ENCODE results near the gene SPIB.

The SPIB gene

DNA sequence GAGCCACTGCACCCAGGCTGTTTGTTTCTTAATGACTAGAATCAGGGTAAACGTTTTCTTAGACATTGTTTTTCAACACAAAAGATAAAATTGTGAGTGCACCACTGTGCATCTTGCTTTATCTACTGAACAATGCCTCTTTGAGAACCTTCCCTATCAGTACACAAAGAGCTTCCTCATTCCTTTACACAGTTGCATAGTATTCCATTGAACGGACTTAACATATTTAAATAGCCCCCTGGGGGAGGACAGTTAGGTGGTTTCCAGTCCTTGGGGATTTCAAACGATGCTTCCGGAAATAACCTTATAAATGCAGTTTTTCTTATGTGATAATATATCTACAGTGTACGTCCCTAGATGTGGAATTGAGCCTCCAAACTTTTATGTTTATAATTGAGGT is 26.0 kb upstream of the SPIB start:
- DNase-seq, result no peak

DNA sequence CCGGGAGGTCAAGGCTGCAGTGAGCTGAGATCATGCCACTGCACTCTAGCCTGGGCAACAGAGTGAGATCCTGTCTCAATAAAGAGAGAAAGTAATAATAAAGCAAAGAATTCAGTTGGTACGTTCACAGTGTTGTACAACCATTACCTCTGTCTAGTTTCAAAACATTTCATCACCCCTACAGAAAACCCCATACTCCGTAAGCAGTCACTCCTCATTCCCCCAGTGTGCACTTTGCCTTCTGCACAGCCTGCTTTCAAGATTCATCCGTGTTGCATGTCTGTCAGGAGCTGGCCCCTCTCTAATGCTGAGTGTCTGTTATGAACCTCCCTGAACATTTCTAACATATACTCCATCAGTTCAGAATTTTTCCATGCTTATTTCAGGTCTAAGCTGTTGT is 25.1 kb upstream of the SPIB start:
- no peak for DNase-seq

DNA sequence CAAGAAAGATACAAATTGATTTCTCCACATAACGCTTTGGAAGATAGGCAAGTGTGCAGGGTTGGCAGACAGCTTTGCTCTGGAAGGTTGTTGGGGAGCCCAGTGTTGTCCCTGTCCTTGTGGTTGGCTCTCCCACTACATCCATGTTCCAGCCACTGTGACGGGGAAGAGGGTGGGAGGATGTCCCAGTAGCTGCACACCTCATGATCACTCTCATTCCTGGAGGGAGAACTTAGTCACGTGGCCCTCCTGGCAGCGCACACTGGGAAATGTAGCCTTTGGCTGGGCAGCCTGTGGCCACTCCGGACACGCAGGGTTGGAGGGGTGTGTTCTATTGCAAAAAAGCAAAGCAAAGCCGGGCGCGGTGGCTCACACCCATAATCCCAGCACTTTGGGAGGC is 24.7 kb upstream of the SPIB start:
- DNase-seq, result no peak

DNA sequence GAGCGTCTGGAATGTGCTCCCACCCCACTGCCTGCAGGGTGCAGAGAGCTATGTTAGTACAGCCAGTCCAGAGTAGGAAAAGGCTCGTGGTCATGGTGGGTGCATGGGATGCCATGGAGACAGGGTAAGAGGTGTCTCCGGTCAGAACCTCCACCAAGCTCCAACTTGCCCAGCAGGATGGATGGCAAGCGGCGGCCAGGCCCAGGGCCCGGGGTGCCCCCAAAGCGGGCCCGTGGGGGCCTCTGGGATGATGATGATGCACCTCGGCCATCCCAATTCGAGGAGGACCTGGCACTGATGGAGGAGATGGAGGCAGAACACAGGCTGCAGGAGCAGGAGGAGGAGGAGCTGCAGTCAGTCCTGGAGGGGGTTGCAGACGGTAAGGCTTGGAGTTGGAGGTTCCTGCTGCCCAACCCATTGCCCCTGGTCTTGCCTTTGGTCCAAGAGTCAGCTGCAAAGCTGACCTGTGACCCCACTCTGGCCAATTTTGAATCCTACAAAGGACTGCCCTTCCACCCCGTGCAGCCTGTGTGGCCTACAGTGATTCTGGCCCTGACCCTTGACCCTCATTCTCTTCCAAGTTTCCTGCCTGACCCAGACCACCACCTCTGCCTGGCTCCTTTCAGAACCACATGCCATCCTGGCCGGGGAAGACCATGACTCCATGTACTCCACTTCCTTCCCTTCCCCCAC is 19.9 kb upstream of the SPIB start:
- DNase-seq, result no peak

DNA sequence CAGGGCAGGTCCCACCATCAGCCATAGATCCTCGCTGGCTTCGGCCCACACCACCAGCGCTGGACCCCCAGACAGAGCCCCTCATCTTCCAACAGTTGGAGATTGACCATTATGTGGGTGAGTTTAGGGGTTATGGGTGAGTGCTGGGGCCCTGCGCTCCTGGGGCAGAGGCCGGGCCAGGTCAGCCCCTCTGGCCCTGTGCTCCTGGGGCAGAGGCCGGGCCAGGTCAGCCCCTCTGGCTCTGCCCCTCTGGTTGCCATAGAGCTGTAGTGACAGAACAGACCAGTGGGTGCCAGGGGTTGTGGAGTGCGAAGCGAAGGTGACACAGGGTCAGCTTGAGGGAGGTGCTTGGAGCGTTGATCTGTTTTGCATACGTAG is 19.4 kb upstream of the SPIB start:
- no peak for DNase-seq

DNA sequence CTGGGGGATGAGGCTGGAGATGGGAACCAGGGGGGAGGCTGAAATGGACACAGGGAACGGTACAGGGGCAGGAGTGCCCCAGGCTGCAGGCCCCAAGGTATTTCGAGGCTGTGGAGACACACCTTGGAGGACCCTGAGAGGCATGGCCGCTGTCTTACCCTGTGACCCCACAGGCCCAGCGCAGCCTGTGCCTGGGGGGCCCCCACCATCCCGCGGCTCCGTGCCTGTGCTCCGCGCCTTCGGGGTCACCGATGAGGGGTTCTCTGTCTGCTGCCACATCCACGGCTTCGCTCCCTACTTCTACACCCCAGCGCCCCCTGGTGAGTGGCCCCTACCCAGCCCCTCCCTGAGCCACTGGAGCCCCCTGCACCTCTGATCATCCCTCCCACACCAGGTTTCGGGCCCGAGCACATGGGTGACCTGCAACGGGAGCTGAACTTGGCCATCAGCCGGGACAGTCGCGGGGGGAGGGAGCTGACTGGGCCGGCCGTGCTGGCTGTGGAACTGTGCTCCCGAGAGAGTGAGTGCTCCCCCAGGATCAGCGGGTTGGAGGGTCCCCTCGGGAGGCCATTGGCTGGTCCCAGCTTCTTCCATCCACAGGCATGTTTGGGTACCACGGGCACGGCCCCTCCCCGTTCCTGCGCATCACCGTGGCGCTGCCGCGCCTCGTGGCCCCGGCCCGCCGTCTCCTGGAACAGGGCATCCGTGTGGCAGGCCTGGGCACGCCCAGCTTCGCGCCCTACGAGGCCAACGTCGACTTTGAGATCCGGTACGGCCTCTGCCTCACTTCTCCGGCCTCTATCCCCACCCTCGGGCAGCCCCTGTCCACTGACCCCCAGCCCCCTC is 16.9 kb upstream of the SPIB start:
- no peak for DNase-seq

DNA sequence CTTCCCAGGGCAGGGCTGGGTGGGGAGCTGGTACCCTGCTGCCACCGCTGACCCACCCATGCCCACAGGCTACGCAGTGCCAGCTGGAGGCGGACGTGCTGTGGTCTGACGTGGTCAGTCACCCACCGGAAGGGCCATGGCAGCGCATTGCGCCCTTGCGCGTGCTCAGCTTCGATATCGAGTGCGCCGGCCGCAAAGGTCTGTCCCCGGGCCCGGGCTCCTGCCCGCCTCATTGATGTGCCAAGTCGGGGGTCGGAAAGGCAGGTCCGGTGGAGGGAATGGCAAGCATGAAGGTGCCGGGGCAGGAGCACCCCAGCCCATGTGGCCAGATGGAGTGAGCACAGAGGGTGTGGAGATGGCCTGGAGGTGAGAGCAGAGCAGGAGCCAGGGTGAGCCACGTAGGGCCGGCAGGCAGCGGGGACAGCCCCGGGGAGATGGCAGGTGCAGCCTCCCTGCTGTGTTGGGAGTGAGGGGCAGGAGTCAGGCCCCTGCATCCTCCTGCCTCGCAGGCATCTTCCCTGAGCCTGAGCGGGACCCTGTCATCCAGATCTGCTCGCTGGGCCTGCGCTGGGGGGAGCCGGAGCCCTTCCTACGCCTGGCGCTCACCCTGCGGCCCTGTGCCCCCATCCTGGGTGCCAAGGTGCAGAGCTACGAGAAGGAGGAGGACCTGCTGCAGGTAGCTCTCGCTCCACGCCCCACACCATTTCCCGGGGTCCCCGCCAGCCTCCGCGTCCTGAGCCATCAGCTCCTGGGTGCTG is 16.0 kb upstream of the SPIB start:
- no peak for DNase-seq

DNA sequence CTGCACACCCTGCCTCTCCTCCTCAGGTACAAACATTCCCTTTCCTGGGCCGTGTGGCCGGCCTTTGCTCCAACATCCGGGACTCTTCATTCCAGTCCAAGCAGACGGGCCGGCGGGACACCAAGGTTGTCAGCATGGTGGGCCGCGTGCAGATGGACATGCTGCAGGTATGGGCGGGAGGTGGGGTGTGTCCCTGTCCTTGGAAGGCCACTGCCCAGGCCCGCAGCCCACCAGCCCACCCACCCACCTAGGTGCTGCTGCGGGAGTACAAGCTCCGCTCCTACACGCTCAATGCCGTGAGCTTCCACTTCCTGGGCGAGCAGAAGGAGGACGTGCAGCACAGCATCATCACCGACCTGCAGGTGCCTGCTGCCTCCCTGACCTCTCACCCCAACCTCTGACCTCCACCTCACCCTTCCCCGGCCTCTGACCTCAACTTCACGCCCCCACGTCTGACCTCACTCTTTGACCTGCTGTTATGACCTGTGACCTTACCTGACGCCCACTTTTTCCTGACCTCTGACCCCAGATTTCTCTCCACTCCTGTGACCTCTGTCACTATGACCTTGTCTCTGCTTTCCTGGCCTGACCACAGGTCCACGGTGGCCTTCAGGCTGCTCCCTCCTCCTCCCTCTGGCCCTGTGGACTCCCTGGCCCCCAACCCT is 12.4 kb upstream of the SPIB start:
- no peak for DNase-seq

DNA sequence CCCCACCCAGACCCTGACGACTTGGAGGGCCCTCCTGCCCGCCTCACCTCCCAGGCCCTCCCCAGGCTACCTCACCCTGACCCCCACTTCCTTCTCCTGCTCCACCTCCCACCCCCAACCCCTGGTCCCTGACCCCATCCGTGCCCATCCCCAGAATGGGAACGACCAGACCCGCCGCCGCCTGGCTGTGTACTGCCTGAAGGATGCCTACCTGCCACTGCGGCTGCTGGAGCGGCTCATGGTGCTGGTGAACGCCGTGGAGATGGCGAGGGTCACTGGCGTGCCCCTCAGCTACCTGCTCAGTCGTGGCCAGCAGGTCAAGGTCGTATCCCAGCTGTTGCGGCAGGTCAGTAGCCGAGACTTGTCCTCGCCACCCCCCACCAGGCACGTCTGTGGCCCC is 11.9 kb upstream of the SPIB start:
- DNase-seq, result no peak

DNA sequence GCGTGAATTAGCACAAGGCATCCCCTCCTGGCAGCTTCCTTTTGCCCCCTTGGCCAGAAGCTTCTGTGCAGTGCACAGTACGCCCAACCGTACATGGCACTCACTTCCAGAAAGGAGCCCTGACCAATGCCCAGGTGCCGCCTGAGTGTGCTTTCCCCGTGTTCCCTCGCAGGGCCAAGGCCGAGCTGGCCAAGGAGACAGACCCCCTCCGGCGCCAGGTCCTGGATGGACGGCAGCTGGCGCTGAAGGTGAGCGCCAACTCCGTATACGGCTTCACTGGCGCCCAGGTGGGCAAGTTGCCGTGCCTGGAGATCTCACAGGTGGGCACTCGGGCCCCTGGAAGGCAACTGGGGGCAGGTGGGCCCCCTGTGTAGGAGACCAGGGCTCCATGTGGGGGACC is 9.4 kb upstream of the SPIB start:
- no peak for DNase-seq

DNA sequence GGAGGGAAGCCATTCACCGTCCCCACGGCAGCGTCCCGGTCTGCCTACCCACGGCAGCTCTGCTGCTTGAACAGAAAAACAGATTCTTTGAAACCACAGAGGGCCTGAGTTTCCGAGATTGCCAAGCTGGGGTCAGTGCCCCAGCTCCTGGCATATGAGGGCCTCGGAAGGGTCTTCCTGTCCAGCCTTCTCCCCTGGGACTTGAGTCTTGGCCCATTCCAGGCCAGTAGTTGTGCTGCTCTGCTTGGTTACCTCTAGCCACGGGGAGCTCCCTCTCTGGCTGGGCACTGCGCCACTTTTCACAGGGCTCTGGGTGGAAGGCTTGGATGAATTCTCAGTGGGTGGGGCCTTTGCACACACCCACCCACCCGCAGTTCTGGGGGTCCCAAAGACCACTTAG is 8.6 kb upstream of the SPIB start:
- no peak for DNase-seq

DNA sequence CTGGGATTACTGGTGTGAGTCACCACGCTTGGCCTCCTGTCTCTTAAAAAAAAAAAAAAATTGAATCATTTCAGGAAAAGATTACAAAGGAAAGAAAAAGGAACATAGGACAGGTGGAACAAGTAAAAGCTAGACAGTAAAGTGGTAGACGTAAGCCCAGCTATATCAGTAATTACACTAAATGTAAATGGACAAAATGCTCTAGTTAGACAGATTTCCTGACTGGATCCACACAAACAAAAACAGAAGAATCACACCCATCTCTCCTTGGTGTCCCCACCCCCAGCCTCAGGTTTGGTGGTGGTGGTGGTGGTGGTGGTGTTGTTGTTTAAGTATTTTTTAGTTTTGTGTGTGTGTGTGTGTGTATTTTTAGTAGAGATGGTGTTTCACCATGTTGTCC is 6.3 kb upstream of the SPIB start:
- DNase-seq, result no peak

DNA sequence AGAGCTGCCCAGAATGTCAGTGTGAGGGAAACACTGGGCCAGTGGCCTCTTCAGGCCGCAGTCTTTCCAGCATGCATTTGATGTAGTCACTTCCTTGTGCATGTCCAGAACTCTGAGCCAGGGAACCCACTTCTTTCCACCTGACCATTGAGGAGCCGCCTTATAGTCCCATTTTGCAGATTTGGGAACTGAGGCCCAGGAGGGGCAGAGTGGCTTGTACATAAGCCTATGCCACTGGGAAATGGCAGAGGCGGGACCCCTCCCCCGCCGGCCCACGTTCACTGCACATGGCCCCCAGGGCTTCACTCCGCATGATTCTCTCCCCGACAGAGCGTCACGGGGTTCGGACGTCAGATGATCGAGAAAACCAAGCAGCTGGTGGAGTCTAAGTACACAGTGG is 5.6 kb upstream of the SPIB start:
- DNase-seq, result no peak

DNA sequence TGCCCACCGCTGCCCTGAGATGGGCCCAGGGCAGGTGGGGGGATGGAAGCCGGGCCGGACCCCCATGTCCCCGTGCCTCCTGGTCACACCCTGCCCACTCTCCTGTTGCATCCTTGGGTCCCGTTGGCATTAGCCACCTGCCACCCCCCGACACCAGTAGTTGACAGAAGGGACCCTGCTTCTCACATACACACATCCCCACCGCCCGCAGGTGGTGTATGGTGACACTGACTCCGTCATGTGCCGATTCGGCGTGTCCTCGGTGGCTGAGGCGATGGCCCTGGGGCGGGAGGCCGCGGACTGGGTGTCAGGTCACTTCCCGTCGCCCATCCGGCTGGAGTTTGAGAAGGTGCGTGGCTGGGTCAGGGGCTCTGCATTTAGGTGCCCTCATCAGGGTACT is 5.2 kb upstream of the SPIB start:
- no peak for DNase-seq

DNA sequence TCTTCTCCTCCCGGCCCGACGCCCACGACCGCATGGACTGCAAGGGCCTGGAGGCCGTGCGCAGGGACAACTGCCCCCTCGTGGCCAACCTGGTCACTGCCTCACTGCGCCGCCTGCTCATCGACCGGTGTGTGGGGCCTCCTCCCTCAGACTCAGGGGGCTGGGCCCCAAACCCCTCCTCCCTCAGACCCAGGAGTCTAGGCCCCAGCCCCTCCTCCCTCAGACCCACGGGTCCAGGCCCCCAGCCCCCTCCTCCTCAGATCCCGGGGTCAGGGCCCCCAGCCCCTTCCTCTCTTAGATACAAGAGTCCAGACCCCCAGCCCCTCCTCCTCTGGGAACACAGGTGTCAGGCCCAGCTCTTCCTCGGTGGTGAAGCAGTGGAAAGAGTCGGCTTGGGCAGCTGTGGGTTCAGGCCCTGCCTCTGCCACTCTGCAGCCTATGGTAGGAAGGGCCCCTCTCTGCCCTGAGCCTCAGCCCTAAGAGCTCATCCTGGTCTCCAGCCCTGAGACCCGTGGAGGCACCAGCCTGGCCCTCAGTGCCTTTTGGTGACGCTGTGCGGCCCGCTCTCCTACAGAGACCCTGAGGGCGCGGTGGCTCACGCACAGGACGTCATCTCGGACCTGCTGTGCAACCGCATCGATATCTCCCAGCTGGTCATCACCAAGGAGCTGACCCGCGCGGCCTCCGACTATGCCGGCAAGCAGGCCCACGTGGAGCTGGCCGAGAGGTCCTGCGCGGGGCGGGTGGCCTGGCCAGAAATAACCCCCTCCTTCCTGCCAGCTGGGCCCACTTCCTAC is 3.7 kb upstream of the SPIB start:
- no peak for DNase-seq

DNA sequence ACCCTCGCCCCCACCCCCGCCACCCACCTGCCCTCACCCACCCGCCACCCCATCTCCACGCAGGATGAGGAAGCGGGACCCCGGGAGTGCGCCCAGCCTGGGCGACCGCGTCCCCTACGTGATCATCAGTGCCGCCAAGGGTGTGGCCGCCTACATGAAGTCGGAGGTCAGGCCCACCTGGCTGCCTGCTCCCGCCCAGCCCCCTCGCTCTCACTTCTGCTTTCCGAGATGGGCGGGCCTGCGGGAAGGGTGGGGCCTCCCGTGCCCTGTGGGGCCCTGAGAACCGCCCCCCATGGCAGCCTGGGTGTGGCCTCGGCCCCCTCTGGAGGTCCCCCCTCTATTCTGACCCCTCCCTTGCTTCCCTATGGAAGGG is 3.1 kb upstream of the SPIB start:
- DNase-seq, result no peak

DNA sequence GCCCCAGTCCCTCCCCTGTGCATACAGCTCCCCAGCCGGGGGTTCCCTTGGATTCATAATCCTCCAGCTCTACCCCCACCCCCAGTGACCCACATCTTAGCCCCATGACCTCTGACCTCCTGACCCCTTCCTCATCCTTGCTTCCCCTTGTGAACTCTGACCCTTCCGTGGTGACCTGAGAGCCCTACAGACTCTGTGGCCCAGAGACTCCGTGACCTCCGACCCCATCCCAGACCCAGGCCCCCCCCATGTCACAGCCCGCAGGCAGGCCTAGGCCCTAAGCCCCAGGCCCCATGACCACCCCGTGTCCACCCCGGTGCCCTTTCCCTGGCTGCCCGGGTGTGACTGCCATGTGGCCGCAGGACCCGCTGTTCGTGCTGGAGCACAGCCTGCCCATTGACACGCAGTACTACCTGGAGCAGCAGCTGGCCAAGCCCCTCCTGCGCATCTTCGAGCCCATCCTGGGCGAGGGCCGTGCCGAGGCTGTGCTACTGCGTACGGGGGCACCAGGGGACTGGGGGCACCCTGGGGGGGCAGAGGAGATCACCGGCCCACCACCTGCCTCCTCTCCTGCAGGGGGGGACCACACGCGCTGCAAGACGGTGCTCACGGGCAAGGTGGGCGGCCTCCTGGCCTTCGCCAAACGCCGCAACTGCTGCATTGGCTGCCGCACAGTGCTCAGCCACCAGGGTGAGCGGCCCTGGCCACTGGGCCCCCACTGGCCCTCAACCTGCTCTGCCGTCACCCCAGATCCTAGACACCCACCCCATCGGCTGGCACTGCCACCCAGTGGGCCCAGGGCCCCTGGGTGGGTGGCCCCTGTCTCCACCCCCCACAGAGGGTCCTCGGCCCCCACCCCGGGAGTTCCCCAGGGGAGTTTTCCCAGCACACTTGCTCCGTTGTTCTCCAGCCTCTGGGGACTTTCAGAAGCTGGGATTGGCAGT is 2.4 kb upstream of the SPIB start:
- DNase-seq, result no peak

DNA sequence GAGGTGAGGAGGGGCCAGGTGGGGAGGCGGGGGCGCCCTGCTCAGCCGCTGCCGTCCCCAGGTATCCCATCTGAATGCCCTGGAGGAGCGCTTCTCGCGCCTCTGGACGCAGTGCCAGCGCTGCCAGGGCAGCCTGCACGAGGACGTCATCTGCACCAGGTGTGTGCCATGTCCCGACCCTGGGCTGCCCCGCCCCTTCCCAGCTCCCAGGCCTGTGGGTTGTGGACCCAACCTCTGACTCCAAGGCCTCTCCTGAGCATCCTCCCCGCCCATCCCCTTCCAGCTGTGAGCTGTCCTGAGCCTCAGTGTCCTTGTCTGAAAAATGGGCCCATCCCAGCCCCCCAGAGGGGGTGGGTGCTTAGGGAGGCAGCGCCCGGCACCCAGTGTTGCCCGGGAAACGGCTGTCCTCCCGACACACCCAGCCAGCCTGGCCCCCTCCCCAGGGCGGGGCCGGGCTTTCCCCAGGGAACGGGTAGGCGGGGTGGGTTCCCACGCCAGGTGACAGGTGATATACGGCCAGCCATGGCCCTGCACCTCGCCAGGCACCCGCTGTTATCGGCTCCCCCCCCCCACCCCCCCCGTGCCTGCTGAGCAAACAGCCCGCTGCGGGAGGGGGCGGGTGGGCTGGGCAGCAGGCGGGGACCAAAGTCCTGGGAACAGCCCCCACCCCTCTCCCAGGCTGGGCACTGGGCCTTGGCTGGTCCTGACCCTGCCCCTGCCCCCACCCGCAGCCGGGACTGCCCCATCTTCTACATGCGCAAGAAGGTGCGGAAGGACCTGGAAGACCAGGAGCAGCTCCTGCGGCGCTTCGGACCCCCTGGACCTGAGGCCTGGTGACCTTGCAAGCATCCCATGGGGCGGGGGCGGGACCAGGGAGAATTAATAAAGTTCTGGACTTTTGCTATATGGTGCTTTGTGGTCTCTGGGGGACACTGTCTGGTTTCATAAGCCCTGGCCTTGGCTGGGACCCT is 1.3 kb upstream of the SPIB start:
- DNase-seq, result no peak

DNA sequence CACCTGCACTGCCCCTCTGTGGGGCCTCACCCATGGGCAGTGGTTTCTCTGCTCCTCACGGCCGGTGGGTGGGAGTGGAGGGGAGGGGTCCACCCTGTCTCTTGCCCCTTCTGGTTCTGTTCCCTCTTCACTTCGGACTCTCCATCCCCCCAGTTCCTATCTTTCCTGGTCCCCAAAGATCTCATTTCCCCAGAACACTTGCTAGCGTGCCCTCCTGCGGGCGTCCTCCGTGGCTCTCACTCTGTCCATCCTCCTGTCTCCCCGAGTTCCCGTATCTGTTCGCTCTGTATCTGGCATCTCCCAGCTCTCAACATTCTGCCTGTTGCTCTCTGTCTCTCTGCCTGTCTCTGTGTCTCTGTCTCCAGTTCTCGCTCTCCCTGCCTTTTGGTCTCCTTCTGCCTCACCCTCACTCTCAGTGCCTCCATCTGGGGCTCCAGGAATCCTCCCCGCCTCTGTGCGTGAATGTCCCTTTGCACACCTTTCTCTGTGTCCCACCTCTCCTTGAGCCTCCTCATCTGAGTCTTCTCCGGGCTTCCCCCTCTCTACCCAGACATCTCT is 363 bp downstream of the SPIB start:
- no peak for DNase-seq

DNA sequence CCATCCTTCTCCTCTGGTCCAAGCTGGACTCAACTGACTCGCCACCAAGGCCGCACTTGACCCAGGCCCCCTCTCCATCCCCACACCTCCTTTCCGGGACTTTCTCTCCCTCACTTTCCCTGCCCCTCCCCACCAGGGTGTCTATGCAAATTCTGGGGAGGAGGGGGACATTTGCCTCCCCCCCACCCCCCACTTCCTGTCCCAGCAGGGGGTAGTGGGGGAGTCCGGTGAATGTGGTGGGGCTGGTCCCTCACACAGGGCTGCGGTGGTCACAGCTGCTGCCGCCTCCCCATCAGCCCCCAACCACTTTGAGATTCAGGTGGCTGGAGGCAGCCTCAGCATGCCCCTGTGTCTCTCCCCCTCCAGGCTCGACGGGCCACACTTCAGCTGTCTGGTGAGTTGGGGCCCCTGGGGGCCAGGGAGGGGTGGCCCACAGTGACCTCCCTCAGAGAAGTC is 870 bp downstream of the SPIB start:
- no peak for DNase-seq
